ENCODE data around the gene MGRN1. TPM values are rescaled to one million over a fixed set of nuclear protein-coding genes. Genes with fewer than 3 reads are reported as not detected.
A peak's percentile ranks its signal among the peaks of the same experiment; 100 is the strongest.

The MGRN1 gene
- total RNA-seq, 2 donors from 2014 or later: 66.9 to 71.4 TPM

DNA sequence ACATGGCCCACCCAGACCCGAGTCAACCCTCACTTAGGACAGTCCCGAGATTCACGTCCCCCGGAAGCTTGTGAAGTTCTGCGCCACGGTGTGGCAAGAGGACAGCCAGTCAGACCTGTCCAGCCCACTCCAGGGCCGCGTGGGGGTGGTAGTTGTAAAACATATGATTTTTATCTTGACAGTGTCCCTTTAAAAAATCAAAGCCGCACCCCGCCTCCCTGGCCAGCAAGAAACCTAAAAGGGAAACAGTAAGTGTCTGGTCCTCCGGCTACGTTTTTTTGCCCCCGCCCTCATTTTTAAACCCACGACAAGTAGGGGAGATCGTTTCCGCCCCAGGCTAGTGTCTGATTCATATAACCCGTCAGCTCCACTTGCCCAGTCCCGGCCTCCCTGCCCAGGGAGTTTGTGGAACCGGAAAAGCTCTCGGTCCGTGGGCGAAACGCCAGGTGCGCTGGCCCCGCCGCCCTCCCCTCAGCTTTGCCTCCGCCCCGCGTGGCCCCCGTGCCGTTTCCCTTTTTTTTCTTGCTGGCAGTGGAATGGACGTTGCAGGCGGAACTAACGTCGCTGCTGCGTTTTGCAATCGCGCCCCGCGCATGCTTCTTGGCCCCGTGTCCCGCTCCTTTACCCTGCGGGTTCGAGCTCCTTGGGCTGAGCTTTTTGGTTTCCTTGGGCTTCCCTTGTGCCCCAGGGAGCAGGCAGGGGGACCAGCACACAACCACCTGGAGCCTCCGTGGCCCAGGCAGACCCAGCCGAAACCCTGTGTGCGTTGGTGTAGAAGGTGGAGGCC lies 55.4 kb downstream of the MGRN1 start:
- Mint-ChIP-seq H3K9me3 (no peaks in the 10 kb centered on the region), H3K36me3 (ENCODE audit: low read depth) (peaks cover 13% of the 10 kb centered on the region), H3K27me3 (ENCODE audit: insufficient read depth) (no peaks in the 10 kb centered on the region), H3K27ac (peak overlapping the region; percentile 48), H3K4me3 (no peak overlapping the region), H3K4me1 (no peaks in the 10 kb centered on the region)
- DNase-seq: peak; percentile 43
- no peak overlapping the region for H3K4me3 ChIP-seq (ENCODE audit: low read length)
- H3K9ac ChIP-seq (ENCODE audit: extremely low read depth, low read length, poor library complexity, severe bottlenecking): no peak overlapping the region
- H3K4me1 ChIP-seq (ENCODE audit: control insufficient read depth, insufficient read depth, low read length): no peaks in the 10 kb centered on the region
- WGBS, 2 experiments (ENCODE audit: insufficient coverage in 1 of 2, insufficient read length in 1 of 2): 95 to 97% methylated on average over 39 to 47 of the region's 47 CpGs
- no peak overlapping the region for H3K27ac ChIP-seq (ENCODE audit: low read depth, low read length)
- H3K9me3 ChIP-seq (ENCODE audit: control insufficient read depth, low read length): no peaks in the 10 kb centered on the region
- peaks cover 30% of the 10 kb centered on the region for H3K36me3 ChIP-seq (ENCODE audit: control insufficient read depth, insufficient read depth, low read length)
- no peaks in the 10 kb centered on the region for H3K27me3 ChIP-seq (ENCODE audit: control insufficient read depth, insufficient read depth, low read length, poor library complexity, severe bottlenecking)
- TF ChIP-seq, protein P1, sequence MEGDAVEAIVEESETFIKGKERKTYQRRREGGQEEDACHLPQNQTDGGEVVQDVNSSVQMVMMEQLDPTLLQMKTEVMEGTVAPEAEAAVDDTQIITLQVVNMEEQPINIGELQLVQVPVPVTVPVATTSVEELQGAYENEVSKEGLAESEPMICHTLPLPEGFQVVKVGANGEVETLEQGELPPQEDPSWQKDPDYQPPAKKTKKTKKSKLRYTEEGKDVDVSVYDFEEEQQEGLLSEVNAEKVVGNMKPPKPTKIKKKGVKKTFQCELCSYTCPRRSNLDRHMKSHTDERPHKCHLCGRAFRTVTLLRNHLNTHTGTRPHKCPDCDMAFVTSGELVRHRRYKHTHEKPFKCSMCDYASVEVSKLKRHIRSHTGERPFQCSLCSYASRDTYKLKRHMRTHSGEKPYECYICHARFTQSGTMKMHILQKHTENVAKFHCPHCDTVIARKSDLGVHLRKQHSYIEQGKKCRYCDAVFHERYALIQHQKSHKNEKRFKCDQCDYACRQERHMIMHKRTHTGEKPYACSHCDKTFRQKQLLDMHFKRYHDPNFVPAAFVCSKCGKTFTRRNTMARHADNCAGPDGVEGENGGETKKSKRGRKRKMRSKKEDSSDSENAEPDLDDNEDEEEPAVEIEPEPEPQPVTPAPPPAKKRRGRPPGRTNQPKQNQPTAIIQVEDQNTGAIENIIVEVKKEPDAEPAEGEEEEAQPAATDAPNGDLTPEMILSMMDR (conservative IDR thresholded peaks at IDR 0.05): no peak

DNA sequence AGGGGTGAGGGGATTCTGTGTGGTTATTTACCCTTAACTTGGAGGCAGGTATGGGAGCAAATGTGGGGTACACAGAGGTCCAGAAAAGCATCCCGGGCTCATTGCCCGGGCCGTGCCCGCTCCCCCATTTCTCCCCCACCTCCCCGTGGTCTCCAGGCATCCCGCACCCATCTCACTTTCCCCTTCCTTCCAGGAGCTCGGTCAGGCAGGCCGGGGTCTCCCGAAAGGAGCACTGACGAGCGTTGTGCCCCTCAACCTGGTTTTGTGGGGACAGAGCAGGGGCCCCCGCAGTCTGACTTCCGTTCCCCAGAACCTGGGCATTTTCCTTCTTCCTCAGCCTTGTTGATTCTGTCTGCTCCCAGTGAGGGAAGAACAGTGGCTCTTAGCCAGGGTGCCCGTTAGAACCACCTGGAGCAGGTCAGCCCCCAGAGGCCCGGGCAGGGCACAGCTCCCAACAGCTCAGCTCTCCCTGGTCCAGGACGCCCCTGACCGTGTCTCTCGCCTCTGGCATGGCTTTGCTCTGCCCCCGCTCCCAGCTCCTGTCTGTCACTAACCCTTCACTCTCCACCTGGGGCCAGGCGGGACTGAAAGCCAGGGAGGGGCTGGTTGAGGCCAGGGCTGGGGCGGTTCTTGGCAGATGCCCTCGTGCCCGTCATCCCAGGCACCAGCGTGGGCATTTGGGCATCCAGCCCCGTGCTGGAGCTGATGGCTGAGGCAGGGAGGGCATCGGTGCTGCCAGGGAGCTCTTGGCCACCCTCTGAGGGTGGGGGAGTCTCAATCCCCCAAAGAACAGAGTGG lies 56.2 kb downstream of the MGRN1 start:
- Histone ChIP-seq H3K27me3 (ENCODE audit: control insufficient read depth, insufficient read depth, low read length, poor library complexity, severe bottlenecking) (no peaks in the 10 kb centered on the region), H3K27ac (ENCODE audit: low read depth, low read length) (no peak overlapping the region), H3K9me3 (ENCODE audit: control insufficient read depth, low read length) (no peaks in the 10 kb centered on the region), H3K4me3 (ENCODE audit: low read length) (no peak overlapping the region), H3K36me3 (ENCODE audit: control insufficient read depth, insufficient read depth, low read length) (peaks cover 31% of the 10 kb centered on the region), H3K9ac (ENCODE audit: extremely low read depth, low read length, poor library complexity, severe bottlenecking) (no peak overlapping the region), H3K4me1 (ENCODE audit: control insufficient read depth, insufficient read depth, low read length) (no peaks in the 10 kb centered on the region)
- no peak overlapping the region for H3K4me3 Mint-ChIP-seq
- TF ChIP-seq, protein P1 (conservative IDR thresholded peaks at IDR 0.05): no peak
- H3K27me3 Mint-ChIP-seq (ENCODE audit: insufficient read depth): no peaks in the 10 kb centered on the region
- DNase-seq: peak; percentile 42
- H3K4me1 Mint-ChIP-seq: no peaks in the 10 kb centered on the region
- no peaks in the 10 kb centered on the region for H3K9me3 Mint-ChIP-seq
- H3K36me3 Mint-ChIP-seq (ENCODE audit: low read depth): peaks cover 15% of the 10 kb centered on the region
- WGBS, 2 experiments (ENCODE audit: insufficient coverage in 1 of 2, insufficient read length in 1 of 2): 88 to 96% methylated on average over 11 to 26 of the region's 26 CpGs
- H3K27ac Mint-ChIP-seq: no peak overlapping the region

DNA sequence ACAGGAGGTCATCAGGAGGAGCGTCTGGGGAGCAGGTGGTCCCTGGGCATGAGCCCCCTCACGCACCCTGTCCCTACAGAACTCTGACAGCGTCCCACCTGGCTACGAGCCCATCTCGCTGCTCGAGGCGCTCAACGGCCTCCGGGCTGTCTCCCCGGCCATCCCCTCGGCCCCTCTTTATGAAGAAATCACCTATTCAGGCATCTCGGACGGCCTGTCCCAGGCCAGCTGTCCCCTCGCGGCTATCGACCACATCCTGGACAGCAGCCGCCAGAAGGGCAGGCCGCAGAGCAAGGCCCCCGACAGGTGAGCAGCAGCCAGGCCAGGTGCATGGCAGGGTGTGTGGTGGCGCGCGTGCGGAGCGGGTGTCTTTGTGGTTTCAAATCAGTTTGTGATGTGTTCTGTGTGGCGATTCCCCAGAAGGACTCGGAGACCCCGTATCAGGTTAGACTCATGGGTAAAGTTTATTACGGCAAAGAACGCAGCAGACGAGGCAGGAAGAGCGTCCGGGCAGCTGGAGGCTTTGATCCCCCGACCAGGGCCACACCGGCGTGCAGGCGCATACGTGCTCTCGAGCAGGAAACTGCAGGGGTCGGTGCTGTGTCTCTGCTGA lies 57.0 kb downstream of the MGRN1 start:
- no peak overlapping the region for H3K27ac ChIP-seq (ENCODE audit: low read depth, low read length)
- H3K27ac Mint-ChIP-seq: peak overlapping the region; percentile 55
- H3K36me3 ChIP-seq (ENCODE audit: control insufficient read depth, insufficient read depth, low read length): peaks cover 28% of the 10 kb centered on the region
- H3K4me3 Mint-ChIP-seq: no peak overlapping the region
- no peaks in the 10 kb centered on the region for H3K4me1 Mint-ChIP-seq
- TF ChIP-seq, protein P1 (conservative IDR thresholded peaks at IDR 0.05): no peak
- no peaks in the 10 kb centered on the region for H3K4me1 ChIP-seq (ENCODE audit: control insufficient read depth, insufficient read depth, low read length)
- H3K9ac ChIP-seq (ENCODE audit: extremely low read depth, low read length, poor library complexity, severe bottlenecking): no peak overlapping the region
- peaks cover 14% of the 10 kb centered on the region for H3K36me3 Mint-ChIP-seq (ENCODE audit: low read depth)
- 96% methylated on average over 29 to 39 of the region's 39 CpGs for WGBS, 2 experiments (ENCODE audit: insufficient coverage in 1 of 2, insufficient read length in 1 of 2)
- H3K27me3 ChIP-seq (ENCODE audit: control insufficient read depth, insufficient read depth, low read length, poor library complexity, severe bottlenecking): no peaks in the 10 kb centered on the region
- no peaks in the 10 kb centered on the region for H3K9me3 ChIP-seq (ENCODE audit: control insufficient read depth, low read length)
- H3K27me3 Mint-ChIP-seq (ENCODE audit: insufficient read depth): no peaks in the 10 kb centered on the region
- peak; percentile 38 for DNase-seq
- H3K9me3 Mint-ChIP-seq: no peaks in the 10 kb centered on the region
- H3K4me3 ChIP-seq (ENCODE audit: low read length): no peak overlapping the region
